ENCODE measurements around the gene PIAS1.

GRCh38 chr15:68080334-68080733 is 26.2 kb downstream of the PIAS1 start:
- TF ChIP-seq, protein P1, sequence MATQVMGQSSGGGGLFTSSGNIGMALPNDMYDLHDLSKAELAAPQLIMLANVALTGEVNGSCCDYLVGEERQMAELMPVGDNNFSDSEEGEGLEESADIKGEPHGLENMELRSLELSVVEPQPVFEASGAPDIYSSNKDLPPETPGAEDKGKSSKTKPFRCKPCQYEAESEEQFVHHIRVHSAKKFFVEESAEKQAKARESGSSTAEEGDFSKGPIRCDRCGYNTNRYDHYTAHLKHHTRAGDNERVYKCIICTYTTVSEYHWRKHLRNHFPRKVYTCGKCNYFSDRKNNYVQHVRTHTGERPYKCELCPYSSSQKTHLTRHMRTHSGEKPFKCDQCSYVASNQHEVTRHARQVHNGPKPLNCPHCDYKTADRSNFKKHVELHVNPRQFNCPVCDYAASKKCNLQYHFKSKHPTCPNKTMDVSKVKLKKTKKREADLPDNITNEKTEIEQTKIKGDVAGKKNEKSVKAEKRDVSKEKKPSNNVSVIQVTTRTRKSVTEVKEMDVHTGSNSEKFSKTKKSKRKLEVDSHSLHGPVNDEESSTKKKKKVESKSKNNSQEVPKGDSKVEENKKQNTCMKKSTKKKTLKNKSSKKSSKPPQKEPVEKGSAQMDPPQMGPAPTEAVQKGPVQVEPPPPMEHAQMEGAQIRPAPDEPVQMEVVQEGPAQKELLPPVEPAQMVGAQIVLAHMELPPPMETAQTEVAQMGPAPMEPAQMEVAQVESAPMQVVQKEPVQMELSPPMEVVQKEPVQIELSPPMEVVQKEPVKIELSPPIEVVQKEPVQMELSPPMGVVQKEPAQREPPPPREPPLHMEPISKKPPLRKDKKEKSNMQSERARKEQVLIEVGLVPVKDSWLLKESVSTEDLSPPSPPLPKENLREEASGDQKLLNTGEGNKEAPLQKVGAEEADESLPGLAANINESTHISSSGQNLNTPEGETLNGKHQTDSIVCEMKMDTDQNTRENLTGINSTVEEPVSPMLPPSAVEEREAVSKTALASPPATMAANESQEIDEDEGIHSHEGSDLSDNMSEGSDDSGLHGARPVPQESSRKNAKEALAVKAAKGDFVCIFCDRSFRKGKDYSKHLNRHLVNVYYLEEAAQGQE (IDR thresholded peaks at IDR 0.05; ENCODE audit: insufficient replicate concordance, low read depth), result no peak
- TF ChIP-seq, protein P2, sequence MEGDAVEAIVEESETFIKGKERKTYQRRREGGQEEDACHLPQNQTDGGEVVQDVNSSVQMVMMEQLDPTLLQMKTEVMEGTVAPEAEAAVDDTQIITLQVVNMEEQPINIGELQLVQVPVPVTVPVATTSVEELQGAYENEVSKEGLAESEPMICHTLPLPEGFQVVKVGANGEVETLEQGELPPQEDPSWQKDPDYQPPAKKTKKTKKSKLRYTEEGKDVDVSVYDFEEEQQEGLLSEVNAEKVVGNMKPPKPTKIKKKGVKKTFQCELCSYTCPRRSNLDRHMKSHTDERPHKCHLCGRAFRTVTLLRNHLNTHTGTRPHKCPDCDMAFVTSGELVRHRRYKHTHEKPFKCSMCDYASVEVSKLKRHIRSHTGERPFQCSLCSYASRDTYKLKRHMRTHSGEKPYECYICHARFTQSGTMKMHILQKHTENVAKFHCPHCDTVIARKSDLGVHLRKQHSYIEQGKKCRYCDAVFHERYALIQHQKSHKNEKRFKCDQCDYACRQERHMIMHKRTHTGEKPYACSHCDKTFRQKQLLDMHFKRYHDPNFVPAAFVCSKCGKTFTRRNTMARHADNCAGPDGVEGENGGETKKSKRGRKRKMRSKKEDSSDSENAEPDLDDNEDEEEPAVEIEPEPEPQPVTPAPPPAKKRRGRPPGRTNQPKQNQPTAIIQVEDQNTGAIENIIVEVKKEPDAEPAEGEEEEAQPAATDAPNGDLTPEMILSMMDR (IDR thresholded peaks at IDR 0.05; ENCODE audit: insufficient read depth, low read length), result no peak
